ENCODE results near the gene GPNMB.
"Not testable (repeated sequence)": the region's sequence is repeated elsewhere in the genome, so short reads cannot be mapped to it uniquely, and the experiment has no call there.

GPNMB gene

GRCh38 chr7:23299770-23300300 is 53.3 kb downstream of the GPNMB start:
- DNase-seq (ENCODE audit: low spot score) (no peak), ATAC-seq (ENCODE audit: low read depth) (peak; percentile 15)
- Histone ChIP-seq H3K9me3 (ENCODE audit: severe bottlenecking) (no peaks in the 10 kb centered on the region), H3K27ac (ENCODE audit: poor library complexity, severe bottlenecking) (peak overlapping the region; percentile 76), H3K27me3 (ENCODE audit: insufficient read depth, poor library complexity, severe bottlenecking) (no peaks in the 10 kb centered on the region), H3K4me3 (ENCODE audit: severe bottlenecking) (peak overlapping the region; percentile 94), H3K36me3 (ENCODE audit: low read depth) (peaks cover 39% of the 10 kb centered on the region), H3K4me1 (ENCODE audit: insufficient read depth, poor library complexity, severe bottlenecking) (peaks cover 10% of the 10 kb centered on the region)
- TF ChIP-seq, protein P1, sequence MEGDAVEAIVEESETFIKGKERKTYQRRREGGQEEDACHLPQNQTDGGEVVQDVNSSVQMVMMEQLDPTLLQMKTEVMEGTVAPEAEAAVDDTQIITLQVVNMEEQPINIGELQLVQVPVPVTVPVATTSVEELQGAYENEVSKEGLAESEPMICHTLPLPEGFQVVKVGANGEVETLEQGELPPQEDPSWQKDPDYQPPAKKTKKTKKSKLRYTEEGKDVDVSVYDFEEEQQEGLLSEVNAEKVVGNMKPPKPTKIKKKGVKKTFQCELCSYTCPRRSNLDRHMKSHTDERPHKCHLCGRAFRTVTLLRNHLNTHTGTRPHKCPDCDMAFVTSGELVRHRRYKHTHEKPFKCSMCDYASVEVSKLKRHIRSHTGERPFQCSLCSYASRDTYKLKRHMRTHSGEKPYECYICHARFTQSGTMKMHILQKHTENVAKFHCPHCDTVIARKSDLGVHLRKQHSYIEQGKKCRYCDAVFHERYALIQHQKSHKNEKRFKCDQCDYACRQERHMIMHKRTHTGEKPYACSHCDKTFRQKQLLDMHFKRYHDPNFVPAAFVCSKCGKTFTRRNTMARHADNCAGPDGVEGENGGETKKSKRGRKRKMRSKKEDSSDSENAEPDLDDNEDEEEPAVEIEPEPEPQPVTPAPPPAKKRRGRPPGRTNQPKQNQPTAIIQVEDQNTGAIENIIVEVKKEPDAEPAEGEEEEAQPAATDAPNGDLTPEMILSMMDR (IDR thresholded peaks at IDR 0.05; ENCODE audit: poor library complexity, severe bottlenecking): no peak

- Histone ChIP-seq H3K27me3 (ENCODE audit: insufficient read depth, poor library complexity, severe bottlenecking) (no peaks in the 10 kb centered on the region), H3K4me1 (ENCODE audit: insufficient read depth, poor library complexity, severe bottlenecking) (no peaks in the 10 kb centered on the region), H3K4me3 (ENCODE audit: severe bottlenecking) (no peak overlapping the region), H3K27ac (ENCODE audit: poor library complexity, severe bottlenecking) (no peak overlapping the region), H3K36me3 (ENCODE audit: low read depth) (peaks cover 93% of the 10 kb centered on the region), H3K9me3 (ENCODE audit: severe bottlenecking) (no peaks in the 10 kb centered on the region)
- TF ChIP-seq, protein P1 (IDR thresholded peaks at IDR 0.05; ENCODE audit: poor library complexity, severe bottlenecking): no peak
- DNase-seq (ENCODE audit: low spot score) (no peak), ATAC-seq (ENCODE audit: low read depth) (no peak)
Observed at GRCh38 chr7:23306936-23307521, 60.5 kb downstream of the GPNMB start.

DNA sequence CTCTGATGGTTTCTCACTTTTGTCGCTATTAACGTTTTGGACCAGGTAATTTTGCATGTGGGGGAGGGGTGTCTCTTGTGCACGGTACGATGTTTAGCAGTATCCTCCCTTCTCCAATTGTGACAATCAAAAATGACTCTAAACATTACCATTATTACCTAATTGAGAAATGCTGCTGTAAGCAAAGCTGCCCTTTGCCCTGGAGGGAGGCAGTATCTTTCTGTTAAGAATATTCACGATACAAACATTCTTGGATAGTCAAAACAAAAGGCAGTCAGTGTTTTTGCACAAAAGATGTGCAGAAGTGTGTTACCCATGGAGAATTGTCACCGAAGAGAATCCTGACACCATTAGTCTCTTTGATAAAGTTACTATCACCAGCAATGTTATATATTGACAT is 62.2 kb downstream of the GPNMB start:
- H3K4me1 ChIP-seq (ENCODE audit: insufficient read depth, poor library complexity, severe bottlenecking): no peaks in the 10 kb centered on the region
- no peak overlapping the region for H3K27ac ChIP-seq (ENCODE audit: poor library complexity, severe bottlenecking)
- H3K4me3 ChIP-seq (ENCODE audit: severe bottlenecking): no peak overlapping the region
- no peaks in the 10 kb centered on the region for H3K9me3 ChIP-seq (ENCODE audit: severe bottlenecking)
- TF ChIP-seq, protein P1 (IDR thresholded peaks at IDR 0.05; ENCODE audit: poor library complexity, severe bottlenecking): no peak
- no peak for ATAC-seq (ENCODE audit: low read depth)
- H3K36me3 ChIP-seq (ENCODE audit: low read depth): peaks cover 96% of the 10 kb centered on the region
- DNase-seq (ENCODE audit: low spot score): no peak
- no peaks in the 10 kb centered on the region for H3K27me3 ChIP-seq (ENCODE audit: insufficient read depth, poor library complexity, severe bottlenecking)

DNA sequence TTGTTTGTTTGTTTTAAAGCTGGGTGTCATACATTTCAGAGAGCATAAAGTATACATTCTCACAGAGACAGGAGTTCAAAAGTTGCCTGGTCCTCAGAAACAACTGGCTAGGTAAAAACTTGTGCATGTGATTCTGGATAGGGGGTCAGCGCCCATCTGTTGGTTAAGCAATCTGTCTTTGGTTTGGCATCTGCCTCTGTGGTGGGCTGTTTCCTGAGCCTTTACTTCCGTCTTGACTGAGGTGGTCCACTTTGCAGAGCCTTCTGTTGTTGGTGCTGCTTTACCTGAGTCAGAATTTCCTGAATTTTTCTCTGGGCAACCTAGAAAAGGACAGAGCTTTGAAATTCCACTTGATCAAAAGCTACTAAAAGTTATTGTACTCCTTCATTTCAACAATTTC is 65.6 kb downstream of the GPNMB start:
- H3K27ac ChIP-seq (ENCODE audit: poor library complexity, severe bottlenecking); H3K9me3 ChIP-seq (ENCODE audit: severe bottlenecking); ATAC-seq (ENCODE audit: low read depth); H3K4me1 ChIP-seq (ENCODE audit: insufficient read depth, poor library complexity, severe bottlenecking); DNase-seq (ENCODE audit: low spot score); H3K27me3 ChIP-seq (ENCODE audit: insufficient read depth, poor library complexity, severe bottlenecking); H3K4me3 ChIP-seq (ENCODE audit: severe bottlenecking): not testable (repeated sequence)
- peaks cover 95% of the 10 kb centered on the region for H3K36me3 ChIP-seq (ENCODE audit: low read depth)

GRCh38 chr7:23315366-23315765 is 68.8 kb downstream of the GPNMB start:
- DNase-seq (ENCODE audit: low spot score) (no peak), ATAC-seq (ENCODE audit: low read depth) (no peak)
- H3K27ac ChIP-seq (ENCODE audit: poor library complexity, severe bottlenecking): no peak overlapping the region
- TF ChIP-seq, protein P1 (IDR thresholded peaks at IDR 0.05; ENCODE audit: poor library complexity, severe bottlenecking): no peak
- no peaks in the 10 kb centered on the region for H3K4me1 ChIP-seq (ENCODE audit: insufficient read depth, poor library complexity, severe bottlenecking)
- H3K36me3 ChIP-seq (ENCODE audit: low read depth): peaks cover 95% of the 10 kb centered on the region
- no peaks in the 10 kb centered on the region for H3K9me3 ChIP-seq (ENCODE audit: severe bottlenecking)
- H3K4me3 ChIP-seq (ENCODE audit: severe bottlenecking): no peak overlapping the region
- H3K27me3 ChIP-seq (ENCODE audit: insufficient read depth, poor library complexity, severe bottlenecking): no peaks in the 10 kb centered on the region

All from RWPE2 (cell line).